ACC112 (cell line): ENCODE data around the gene TPCN1.
"Not testable (repeated sequence)": the region's sequence is repeated elsewhere in the genome, so short reads cannot be mapped to it uniquely, and the experiment has no call there.

Experiments
- H2AFZ ChIP-seq: fragments of 200-600 bp; sonication (generic); one replicate; pipeline ENCODE4 v1.6.0; 2017; ENCODE audit warnings: antibody characterized with exemption, low read length; ENCODE audit not compliant: unreplicated experiment
- H3K27ac ChIP-seq: fragments of 200-600 bp; sonication (generic); 2 replicates; pipeline ENCODE4 v1.5.1; 2014; ENCODE audit warnings: low read depth, mild to moderate bottlenecking, antibody characterized with exemption, low read length, moderate library complexity
- H3K27me3 ChIP-seq: fragments of 200-600 bp; sonication (generic); 2 replicates; pipeline ENCODE4 v1.6.1; 2014; ENCODE audit warnings: mild to moderate bottlenecking, antibody characterized with exemption, low read length, moderate library complexity, mixed read lengths; ENCODE audit not compliant: insufficient read depth
- H3K36me3 ChIP-seq: fragments of 200-600 bp; sonication (generic); 2 replicates; pipeline ENCODE4 v1.6.1; 2016; ENCODE audit warnings: mild to moderate bottlenecking, antibody characterized with exemption, low read length, moderate library complexity, mixed read lengths; ENCODE audit not compliant: insufficient read depth
- H3K4me1 ChIP-seq: fragments of 200-600 bp; sonication (generic); one replicate; pipeline ENCODE4 v1.6.1; 2016; ENCODE audit warnings: low read length, mixed read lengths; ENCODE audit not compliant: insufficient read depth, unreplicated experiment, control insufficient read depth
- H3K4me3 ChIP-seq: fragments of 200-600 bp; sonication (generic); 2 replicates; pipeline ENCODE4 v1.5.1; 2014; ENCODE audit warnings: mild to moderate bottlenecking, low read depth, low read length
- H3K79me2 ChIP-seq: fragments of 200-600 bp; sonication (generic); one replicate; pipeline ENCODE4 v1.6.0; 2016; ENCODE audit warnings: low read length; ENCODE audit not compliant: control insufficient read depth, unreplicated experiment, insufficient read depth

Gene TPCN1

DNA sequence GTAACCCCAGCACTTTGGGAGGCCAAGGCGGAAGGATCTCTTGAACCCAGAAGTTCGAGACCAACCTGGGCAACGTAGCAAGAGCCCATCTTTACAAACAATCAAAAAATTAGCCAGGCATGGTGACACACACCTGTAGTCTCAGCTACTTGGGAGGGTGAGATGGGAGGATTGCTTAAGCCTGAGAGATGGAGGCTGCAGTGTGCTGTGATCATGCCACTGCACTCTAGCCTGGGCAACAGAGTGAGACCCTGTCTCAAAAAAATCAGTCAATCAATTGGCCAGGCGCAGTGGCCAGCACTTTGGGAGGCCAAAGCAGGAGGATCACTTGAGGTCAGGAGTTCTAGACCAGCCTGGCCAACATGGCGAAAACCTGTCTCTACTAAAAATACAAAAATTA, 14.5 kb upstream of the TPCN1 start:
- not testable (repeated sequence) for H3K4me3 ChIP-seq, H3K4me1 ChIP-seq, H3K27ac ChIP-seq, H3K36me3 ChIP-seq, H2AFZ ChIP-seq, H3K79me2 ChIP-seq, H3K27me3 ChIP-seq

GRCh38 chr12:113207613-113208040, 13.6 kb upstream of the TPCN1 start:
- no peaks in the 10 kb centered on the region for H3K27me3 ChIP-seq
- no peaks in the 10 kb centered on the region for H3K36me3 ChIP-seq
- H3K4me3 ChIP-seq, result no peak overlapping the region
- H2AFZ ChIP-seq, result no peak overlapping the region
- no peaks in the 10 kb centered on the region for H3K4me1 ChIP-seq
- no peaks in the 10 kb centered on the region for H3K79me2 ChIP-seq
- no peak overlapping the region for H3K27ac ChIP-seq

DNA sequence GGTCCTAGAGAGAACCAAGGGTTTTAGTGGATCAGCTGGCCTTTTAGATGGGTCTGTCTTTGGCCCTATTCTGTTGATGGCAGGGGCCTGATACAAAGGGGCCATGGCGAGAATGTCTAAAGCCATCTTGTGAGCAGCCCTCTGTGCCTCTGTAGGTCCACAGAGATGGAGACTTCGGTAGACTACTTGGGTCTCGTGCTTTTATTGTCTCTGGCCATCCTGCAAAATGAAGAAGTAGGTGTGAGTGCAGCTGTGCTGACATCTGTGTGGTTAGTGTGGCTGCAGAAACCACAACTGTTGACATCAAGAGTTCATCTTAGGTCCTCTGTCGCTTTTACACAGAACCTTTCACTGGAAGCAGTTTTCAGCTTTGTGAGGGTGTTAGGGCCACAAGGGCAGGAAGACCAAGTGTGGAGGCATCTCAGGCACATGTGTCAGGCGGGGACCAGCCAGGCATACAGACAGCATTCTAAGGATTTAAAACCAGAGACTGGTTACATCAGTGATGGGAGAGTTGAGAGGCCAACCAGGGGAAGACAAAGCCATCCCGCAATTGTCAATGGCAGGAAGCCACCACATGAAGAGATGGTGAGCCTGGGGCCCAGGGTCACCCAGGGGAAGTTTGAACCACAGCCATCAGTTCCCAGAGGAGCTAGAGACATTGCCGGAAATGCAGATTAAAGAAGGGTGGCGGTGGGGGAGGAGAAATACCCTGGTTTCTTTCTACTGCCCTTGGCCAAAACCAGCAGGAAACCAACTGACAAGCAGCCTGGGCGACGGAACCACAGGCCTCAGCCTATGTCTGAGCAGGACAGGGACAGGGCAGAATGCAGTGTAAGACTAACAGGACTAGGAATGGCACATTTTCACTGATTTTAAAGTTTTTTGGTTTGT, 13.0 kb upstream of the TPCN1 start:
- Histone ChIP-seq H3K4me3 (no peak overlapping the region), H3K4me1 (no peaks in the 10 kb centered on the region), H3K27ac (no peak overlapping the region), H2AFZ (no peak overlapping the region), H3K36me3 (no peaks in the 10 kb centered on the region), H3K79me2 (no peaks in the 10 kb centered on the region), H3K27me3 (no peaks in the 10 kb centered on the region)

DNA sequence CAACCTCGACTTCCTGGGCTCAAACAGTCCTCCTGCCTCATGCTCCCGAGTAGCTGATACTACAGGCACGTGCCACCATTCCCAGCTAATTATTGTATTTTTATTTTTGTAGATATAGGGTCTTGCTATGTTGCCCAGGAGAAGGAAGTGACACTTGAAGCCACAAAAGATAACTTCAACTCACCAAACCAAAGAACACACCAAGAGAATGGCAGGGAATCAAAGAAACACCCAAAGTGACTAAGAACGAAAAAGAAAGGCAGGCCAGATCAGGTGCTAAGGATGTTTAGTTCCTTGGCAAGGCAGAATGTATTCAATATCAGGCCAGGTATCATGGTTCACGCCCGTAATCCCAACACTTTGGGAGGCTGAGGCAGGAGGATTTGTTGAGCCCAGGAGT, 10.1 kb upstream of the TPCN1 start:
- Histone ChIP-seq H3K4me1 (peaks cover 25% of the 10 kb centered on the region), H3K36me3 (no peaks in the 10 kb centered on the region), H3K27me3 (no peaks in the 10 kb centered on the region), H3K4me3 (no peak overlapping the region), H3K27ac (no peak overlapping the region), H3K79me2 (no peaks in the 10 kb centered on the region), H2AFZ (no peak overlapping the region)

DNA sequence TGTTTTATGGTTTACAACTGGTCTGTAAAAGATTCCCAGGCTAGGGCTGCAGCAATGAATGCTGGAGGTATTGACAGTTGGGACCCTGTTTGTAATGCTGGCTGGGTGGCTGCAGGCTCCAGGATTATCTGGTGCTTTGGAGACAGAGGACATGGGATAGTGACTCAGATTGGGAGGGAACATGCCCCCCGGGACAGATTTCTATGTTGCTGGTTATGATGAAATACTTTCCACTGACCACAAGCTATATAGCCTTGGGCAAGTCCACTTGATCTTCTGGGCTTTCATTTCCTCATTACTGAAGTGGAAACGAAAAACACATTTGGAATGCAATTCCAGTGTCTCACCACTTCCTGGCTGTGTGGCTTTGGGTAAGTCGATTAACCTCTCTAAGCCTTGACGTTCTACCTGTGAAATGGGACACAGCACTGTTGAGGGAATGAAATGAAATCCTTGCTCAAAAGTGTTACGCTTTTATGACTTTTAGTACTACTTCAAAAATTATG, 6.3 kb upstream of the TPCN1 start:
- no peaks in the 10 kb centered on the region for H3K27me3 ChIP-seq
- H3K79me2 ChIP-seq, result no peaks in the 10 kb centered on the region
- 0 out of 2 replicates have a peak overlapping the region, but pooled peaks have one; percentile 4 for H3K4me3 ChIP-seq
- peaks cover 41% of the 10 kb centered on the region for H3K4me1 ChIP-seq
- no peaks in the 10 kb centered on the region for H3K36me3 ChIP-seq
- no peak overlapping the region for H2AFZ ChIP-seq
- peak overlapping the region; percentile 91 for H3K27ac ChIP-seq

DNA sequence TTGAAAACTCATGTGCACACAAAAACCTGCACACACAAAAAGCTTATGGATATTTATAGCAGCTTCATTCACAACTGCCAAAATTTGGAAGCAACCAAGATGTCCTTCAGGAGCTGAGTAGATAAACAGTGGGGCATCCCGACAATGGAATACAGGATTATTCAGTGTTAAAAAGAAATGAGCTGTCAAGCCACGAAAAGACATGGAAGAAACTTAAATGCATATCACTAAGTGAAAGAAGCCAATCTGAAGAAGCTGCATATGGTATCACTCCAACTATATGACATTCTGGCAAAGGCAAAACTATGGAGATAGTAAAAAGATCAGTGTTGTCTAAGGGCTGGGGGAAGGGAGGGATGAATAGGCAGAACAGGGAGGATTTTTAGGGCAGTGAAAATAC, 5.2 kb upstream of the TPCN1 start:
- Histone ChIP-seq H2AFZ (no peak overlapping the region), H3K4me3 (no peak overlapping the region), H3K4me1 (peaks cover 41% of the 10 kb centered on the region), H3K36me3 (no peaks in the 10 kb centered on the region), H3K27ac (no peak overlapping the region), H3K27me3 (no peaks in the 10 kb centered on the region), H3K79me2 (no peaks in the 10 kb centered on the region)

DNA sequence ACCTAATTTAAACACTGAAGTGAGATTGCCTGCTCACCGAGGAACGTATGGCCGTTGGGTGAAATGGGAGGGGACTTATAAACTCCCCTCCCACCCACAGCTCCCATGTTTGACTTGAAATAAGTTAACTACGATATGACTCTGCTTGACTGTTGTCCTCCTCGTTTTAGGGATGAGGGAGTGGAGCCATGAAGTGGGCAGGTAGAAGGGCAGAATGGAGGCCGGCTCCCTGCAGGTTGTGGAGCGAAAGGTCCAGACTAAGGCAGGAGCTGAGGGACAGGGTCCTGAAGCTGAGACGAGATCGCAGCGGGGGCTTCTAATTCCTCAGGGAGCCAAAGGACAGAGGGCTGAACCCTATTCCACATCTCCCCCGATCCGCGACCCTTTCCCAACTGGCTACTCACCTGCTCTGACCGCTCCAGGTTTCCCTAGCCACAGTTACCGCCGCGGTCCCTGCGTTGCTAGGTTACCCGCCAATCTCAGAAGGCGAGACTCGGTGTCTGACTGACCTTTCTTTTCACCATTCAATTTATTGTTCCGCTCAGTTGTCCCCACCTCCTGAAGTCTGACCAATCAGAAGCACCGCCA, 577 bp upstream of the TPCN1 start:
- H2AFZ ChIP-seq, result peak overlapping the region; percentile 37
- H3K27me3 ChIP-seq, result no peaks in the 10 kb centered on the region
- peaks cover 18% of the 10 kb centered on the region for H3K79me2 ChIP-seq
- H3K36me3 ChIP-seq, result no peaks in the 10 kb centered on the region
- peaks cover 39% of the 10 kb centered on the region for H3K4me1 ChIP-seq
- H3K4me3 ChIP-seq, result peak overlapping the region; percentile 78
- H3K27ac ChIP-seq, result peak overlapping the region; percentile 11; the same call in 1 of the 2 replicates

DNA sequence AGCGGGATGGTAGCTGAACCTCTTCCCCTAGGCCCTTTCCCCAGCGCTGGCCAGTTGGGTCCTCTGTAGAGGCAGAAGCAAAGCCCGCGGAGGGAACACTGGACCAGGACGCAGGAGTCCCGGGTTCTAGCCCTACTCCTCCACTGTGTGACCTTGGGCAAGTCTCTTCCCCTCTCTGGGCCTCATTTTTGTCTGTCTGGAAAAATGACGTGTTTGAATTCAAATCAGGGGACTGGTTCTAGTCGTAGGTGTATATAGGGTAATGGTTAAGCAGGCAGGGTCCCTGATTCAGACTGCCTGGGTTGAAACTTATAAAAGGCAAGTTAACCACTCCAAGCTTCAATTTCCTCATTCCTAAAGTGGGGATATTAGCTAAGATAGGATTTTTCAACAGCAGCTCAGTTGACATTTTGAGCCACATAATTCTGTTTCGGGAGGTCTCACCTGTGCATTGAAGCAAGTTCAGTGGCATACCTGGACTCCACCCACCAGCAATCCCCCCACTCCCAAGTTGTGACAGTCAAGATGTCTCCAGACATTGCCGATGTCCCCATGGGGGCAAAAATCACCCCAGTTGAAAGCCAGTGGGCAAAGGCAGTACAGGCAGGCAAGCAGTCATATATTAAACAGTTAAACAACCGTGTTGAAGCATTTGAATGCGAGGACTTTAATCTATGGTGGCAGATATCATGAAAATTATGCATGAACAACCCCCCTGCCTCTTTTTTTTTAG, 899 bp downstream of the TPCN1 start:
- Histone ChIP-seq H3K27ac (peak overlapping the region; percentile 94), H2AFZ (peak overlapping the region; percentile 70)

DNA sequence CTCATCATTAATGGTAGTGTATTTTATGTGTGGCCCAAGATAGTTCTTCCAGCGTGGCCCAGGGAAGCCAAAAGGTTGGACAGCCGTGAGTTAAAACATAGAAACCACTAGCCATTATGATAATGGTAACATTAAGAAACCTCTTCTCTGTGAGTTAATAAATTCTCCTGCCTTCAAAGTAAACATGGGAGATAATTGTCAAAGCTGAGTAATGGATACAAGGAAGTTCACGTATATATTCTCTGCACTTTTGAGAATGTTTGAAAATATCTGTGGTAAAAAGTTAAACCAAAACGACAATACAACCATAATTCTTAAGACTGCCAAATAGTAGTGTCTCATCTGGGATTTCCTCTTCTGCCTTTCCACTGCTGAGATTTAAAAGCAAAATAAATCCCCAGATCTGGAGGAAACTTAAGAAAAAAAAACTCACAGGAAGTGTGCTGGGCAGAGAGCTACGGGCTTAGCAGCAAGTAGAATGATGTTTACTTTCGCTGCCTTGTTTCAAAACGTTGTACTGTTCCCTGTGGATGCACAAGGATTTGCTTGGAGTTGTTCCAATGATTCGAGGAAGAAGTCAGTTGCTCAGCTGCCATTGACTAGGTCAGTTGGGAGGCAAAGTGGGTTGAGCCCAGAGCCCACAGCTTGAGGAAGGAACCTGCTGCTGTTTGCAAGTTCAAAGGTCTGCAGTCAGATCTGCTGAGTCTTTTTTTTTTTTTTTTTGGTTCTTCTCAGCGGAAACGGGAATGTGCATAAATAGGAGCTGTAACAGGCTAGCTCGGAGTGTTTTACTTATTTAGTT, 1.7 kb downstream of the TPCN1 start:
- Histone ChIP-seq H3K27me3 (no peaks in the 10 kb centered on the region), H3K4me1 (peaks cover 18% of the 10 kb centered on the region), H3K4me3 (peak overlapping the region; percentile 88), H3K27ac (peak overlapping the region; percentile 94), H2AFZ (peak overlapping the region; percentile 70), H3K36me3 (0 out of 2 replicates have a peak, but pooled peaks cover 2% of the 10 kb centered on the region), H3K79me2 (peaks cover 18% of the 10 kb centered on the region)

More for the DNA sequence above, 899 bp downstream of the TPCN1 start:
- Histone ChIP-seq H3K36me3 (no peaks in the 10 kb centered on the region), H3K4me3 (peak overlapping the region; percentile 88), H3K79me2 (peaks cover 18% of the 10 kb centered on the region), H3K27me3 (no peaks in the 10 kb centered on the region), H3K4me1 (peaks cover 24% of the 10 kb centered on the region)

DNA sequence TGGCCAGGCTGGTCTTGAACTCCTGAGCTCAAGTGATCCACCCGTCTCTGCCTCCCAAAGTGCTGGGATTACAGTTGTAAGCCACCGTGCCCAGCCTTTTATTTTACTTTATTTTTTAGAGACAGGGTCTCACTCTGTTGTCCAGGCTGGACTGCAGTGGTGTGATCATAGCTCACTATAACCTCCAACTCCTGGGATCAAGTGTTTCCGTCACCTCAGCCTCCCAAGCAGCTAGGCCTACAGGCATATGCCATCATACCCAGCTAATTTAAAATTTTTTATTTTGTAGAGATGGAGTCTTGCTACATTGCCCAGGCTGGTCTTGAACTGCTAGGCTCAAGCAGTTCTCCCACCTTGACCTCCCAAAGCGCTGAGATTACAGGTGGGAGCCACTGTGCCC, 3.7 kb downstream of the TPCN1 start:
- Histone ChIP-seq H3K36me3 (peaks cover 5% of the 10 kb centered on the region; the same call in 1 of the 2 replicates), H3K4me1 (peaks cover 18% of the 10 kb centered on the region), H2AFZ (no peak overlapping the region), H3K79me2 (peaks cover 18% of the 10 kb centered on the region), H3K4me3 (no peak overlapping the region), H3K27ac (no peak overlapping the region), H3K27me3 (no peaks in the 10 kb centered on the region)
